GM23338 (cell line): ENCODE measurements around the gene SP8.

Experiments
- EZH2 ChIP-seq: fragments of 200-600 bp; sonication (generic); IDR thresholded peaks from one replicate; pipeline ENCODE4 v1.8.0; 2017; ENCODE audit warnings: antibody characterized with exemption, mild to moderate bottlenecking, low read depth; ENCODE audit not compliant: unreplicated experiment
- TF ChIP-seq, protein P1 (sequence below), 2 experiments: fragments of 200-600 bp in 1 of 2; sonication (generic) in 1 of 2; conservative IDR thresholded peaks; 2 replicates each; pipeline versions ENCODE4 v1.5.1 to v1.6.1; 2016 to 2017; ENCODE audit warnings: antibody characterized with exemption in 2 of 2, low read depth in 2 of 2, mild to moderate bottlenecking in 2 of 2, moderate library complexity in 1 of 2

GRCh38 chr7:20816372-20816959, 29.8 kb upstream of the SP8 start:
- TF ChIP-seq, protein P1, sequence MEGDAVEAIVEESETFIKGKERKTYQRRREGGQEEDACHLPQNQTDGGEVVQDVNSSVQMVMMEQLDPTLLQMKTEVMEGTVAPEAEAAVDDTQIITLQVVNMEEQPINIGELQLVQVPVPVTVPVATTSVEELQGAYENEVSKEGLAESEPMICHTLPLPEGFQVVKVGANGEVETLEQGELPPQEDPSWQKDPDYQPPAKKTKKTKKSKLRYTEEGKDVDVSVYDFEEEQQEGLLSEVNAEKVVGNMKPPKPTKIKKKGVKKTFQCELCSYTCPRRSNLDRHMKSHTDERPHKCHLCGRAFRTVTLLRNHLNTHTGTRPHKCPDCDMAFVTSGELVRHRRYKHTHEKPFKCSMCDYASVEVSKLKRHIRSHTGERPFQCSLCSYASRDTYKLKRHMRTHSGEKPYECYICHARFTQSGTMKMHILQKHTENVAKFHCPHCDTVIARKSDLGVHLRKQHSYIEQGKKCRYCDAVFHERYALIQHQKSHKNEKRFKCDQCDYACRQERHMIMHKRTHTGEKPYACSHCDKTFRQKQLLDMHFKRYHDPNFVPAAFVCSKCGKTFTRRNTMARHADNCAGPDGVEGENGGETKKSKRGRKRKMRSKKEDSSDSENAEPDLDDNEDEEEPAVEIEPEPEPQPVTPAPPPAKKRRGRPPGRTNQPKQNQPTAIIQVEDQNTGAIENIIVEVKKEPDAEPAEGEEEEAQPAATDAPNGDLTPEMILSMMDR (conservative IDR thresholded peaks at IDR 0.05; ENCODE audit: low read depth in 2 of 2) = no peak
- no peak for TF ChIP-seq EZH2
